ENCODE data around the gene MAMSTR. TPM values are rescaled to one million over a fixed set of nuclear protein-coding genes. Genes with fewer than 3 reads are reported as not detected.

Gene MAMSTR
- total RNA-seq, 4 donors from 2014 or later = 0.99 to 2.9 (median 1.8) TPM

GRCh38 chr19:48716562-48717291 lies 2.8 kb downstream of the MAMSTR start:
- no peak for TF ChIP-seq POLR2A (IDR thresholded peaks at IDR 0.05; ENCODE audit: low read depth)
- TF ChIP-seq, protein P1, sequence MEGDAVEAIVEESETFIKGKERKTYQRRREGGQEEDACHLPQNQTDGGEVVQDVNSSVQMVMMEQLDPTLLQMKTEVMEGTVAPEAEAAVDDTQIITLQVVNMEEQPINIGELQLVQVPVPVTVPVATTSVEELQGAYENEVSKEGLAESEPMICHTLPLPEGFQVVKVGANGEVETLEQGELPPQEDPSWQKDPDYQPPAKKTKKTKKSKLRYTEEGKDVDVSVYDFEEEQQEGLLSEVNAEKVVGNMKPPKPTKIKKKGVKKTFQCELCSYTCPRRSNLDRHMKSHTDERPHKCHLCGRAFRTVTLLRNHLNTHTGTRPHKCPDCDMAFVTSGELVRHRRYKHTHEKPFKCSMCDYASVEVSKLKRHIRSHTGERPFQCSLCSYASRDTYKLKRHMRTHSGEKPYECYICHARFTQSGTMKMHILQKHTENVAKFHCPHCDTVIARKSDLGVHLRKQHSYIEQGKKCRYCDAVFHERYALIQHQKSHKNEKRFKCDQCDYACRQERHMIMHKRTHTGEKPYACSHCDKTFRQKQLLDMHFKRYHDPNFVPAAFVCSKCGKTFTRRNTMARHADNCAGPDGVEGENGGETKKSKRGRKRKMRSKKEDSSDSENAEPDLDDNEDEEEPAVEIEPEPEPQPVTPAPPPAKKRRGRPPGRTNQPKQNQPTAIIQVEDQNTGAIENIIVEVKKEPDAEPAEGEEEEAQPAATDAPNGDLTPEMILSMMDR (IDR thresholded peaks at IDR 0.05) = no peak
- TF ChIP-seq EP300 (IDR thresholded peaks at IDR 0.05) = no peak
- TF ChIP-seq POLR2AphosphoS5 (IDR thresholded peaks at IDR 0.05) = peak in 1 of 2 donors; percentile 25
- no peaks in the 10 kb centered on the region for H3K9me3 ChIP-seq
- no peaks in the 10 kb centered on the region for H3K27me3 ChIP-seq
- DNase-seq (ENCODE audit: extremely low spot score) = no peak
- H3K36me3 ChIP-seq = peaks cover 0 to 6% (median under 1%) of the 10 kb centered on the region in 4 donors
- WGBS = 12% methylated on average over 22 of the region's 24 CpGs
- intact Hi-C loops (cut with DNase I) = no loop called here
- peak overlapping the region; percentile 88 to 90 (median 88) for H3K27ac ChIP-seq (replicated peaks in 1 of 4)
- peak overlapping the region; percentile 37 to 48 (median 46) for H3K4me3 ChIP-seq
- H3K4me1 ChIP-seq = peaks cover 59 to 78% (median 75%) of the 10 kb centered on the region in 4 donors

DNA sequence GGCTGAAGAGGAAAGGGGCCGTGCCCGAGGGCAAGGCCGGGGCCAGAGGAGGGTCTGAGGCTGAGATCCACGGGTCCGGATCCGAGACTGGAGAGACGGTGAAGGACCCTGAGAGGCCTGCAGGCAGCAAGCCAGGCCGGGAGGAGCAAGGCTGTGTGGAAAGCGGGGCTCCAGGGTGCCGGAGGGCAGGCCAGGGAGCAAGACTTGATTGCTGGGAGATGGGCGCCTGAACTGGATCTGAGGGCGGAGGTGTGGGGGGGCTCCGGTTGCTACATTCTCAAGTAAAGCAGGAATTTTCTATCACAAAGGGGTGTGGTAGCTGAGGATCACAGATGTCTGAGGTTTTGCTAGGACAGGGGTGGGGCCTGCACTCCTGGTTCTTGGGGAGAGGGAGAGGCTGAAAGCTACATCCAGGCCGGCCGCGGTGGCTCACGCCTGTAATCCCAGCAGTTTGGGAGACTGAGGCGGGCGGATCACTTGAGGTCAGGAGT lies 3.8 kb downstream of the MAMSTR start:
- H3K36me3 ChIP-seq = peaks cover 0 to 3% (median 0%) of the 10 kb centered on the region in 4 donors

GRCh38 chr19:48714759-48715675 lies 4.5 kb downstream of the MAMSTR start:
- Histone ChIP-seq H3K9me3 (peaks cover 0 to 4% (median 2%) of the 10 kb centered on the region in 4 donors), H3K36me3 (peaks cover 0 to under 1% (median 0%) of the 10 kb centered on the region in 4 donors), H3K27me3 (no peaks in the 10 kb centered on the region), H3K4me1 (peaks cover 55 to 66% (median 64%) of the 10 kb centered on the region in 4 donors), H3K4me3 (peak overlapping the region; percentile 63 to 68 (median 65)), H3K27ac (replicated peaks in 1 of 4) (peak overlapping the region; percentile 88 to 90 (median 88))
- TF ChIP-seq POLR2A (IDR thresholded peaks at IDR 0.05; ENCODE audit: low read depth) = no peak
- TF ChIP-seq, protein P1 (IDR thresholded peaks at IDR 0.05) = no peak
- no peak for TF ChIP-seq EP300 (IDR thresholded peaks at IDR 0.05)
- no peak for TF ChIP-seq POLR2AphosphoS5 (IDR thresholded peaks at IDR 0.05)
- intact Hi-C loops (cut with DNase I) = loop anchor here (5.0 kb wide), 1 partner anchor 38 kb away; no protein-coding TSS in a partner anchor
- DNase-seq (ENCODE audit: extremely low spot score) = no peak
- 53% methylated on average over 20 of the region's 26 CpGs for WGBS

More for the DNA sequence above, 3.8 kb downstream of the MAMSTR start:
- no peaks in the 10 kb centered on the region for H3K27me3 ChIP-seq
- peaks cover 0 to 4% (median 2%) of the 10 kb centered on the region in 4 donors for H3K9me3 ChIP-seq
- peak overlapping the region; percentile 63 to 68 (median 65) for H3K4me3 ChIP-seq
- no peak for DNase-seq (ENCODE audit: extremely low spot score)
- TF ChIP-seq POLR2AphosphoS5 (IDR thresholded peaks at IDR 0.05) (no peak), POLR2A (IDR thresholded peaks at IDR 0.05; ENCODE audit: low read depth) (no peak)
- peaks cover 59 to 71% (median 69%) of the 10 kb centered on the region in 4 donors for H3K4me1 ChIP-seq
- intact Hi-C loops (cut with DNase I) = no loop called here
- H3K27ac ChIP-seq (replicated peaks in 1 of 4) = peak overlapping the region; percentile 88 to 90 (median 88)
- WGBS = 70% methylated on average over 11 of the region's 19 CpGs

DNA sequence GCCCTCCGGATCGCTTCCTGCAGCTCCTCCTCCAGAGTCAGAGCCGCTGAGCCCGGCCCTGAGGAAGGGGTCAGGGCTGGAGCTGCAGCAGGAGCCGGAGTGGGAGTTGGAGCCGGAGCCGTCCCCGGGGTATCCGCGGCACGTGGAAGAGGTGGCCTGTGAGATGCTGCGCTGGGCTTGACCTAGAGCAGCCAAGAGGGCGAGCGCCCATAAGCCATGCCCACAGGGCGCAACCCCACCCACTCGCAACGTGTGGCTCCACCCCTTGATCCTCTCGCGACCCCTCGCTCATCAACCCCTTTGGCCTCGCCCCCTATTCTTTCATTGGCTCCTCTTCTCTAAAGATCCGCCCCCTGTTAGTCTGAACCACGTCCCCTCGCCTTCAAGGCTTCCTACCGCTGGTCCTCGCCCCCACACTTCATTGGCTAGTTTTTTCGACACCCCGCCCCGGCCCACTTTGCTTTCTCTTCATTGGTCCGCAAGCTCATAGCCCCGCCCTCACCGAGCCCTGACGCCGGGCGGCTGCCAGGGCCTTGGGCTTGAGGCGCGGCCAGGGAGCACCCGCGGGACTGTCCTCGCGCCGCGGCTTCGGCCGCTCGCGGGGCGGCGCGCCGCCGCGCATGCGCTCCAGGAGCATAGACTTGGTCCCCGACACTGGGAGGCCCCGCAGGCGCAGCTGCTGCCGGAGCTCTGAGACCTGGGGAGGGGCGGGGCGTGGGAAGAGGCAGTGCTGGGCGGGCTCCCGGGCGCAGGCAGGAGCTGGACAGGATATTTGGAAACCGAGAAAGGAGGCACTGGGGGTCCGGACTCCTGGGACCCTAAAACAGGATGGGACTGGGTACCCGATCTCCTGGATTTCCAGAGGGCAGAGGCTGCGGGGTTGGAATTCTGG lies 5.4 kb downstream of the MAMSTR start:
- WGBS = 2% methylated on average over 38 of the region's 67 CpGs
- H3K4me1 ChIP-seq = peaks cover 46 to 57% (median 55%) of the 10 kb centered on the region in 4 donors
- DNase-seq (ENCODE audit: extremely low spot score) = peak; percentile 100

More for the DNA sequence above, 5.4 kb downstream of the MAMSTR start:
- intact Hi-C loops (cut with DNase I) = loop anchor here (5.0 kb wide), 1 partner anchor 37 kb away; no protein-coding TSS in a partner anchor
- Histone ChIP-seq H3K27ac (replicated peaks in 1 of 4) (peak overlapping the region; percentile 88 to 90 (median 88)), H3K9me3 (peaks cover 0 to 4% (median 2%) of the 10 kb centered on the region in 4 donors), H3K36me3 (no peaks in the 10 kb centered on the region), H3K4me3 (peak overlapping the region; percentile 63 to 68 (median 65)), H3K27me3 (no peaks in the 10 kb centered on the region)
- TF ChIP-seq, protein P1 (IDR thresholded peaks at IDR 0.05) = peak in 1 of 3 experiments; percentile 42
- TF ChIP-seq POLR2A (IDR thresholded peaks at IDR 0.05; ENCODE audit: low read depth) (no peak), EP300 (IDR thresholded peaks at IDR 0.05) (no peak), POLR2AphosphoS5 (IDR thresholded peaks at IDR 0.05) (peak; percentile 59 to 74)
